ENCODE measurements around the gene LHX4.

- TF ChIP-seq TBL1XR1 (IDR thresholded peaks at IDR 0.05; ENCODE audit: borderline replicate concordance, low read length, partially characterized antibody) (no peak), JARID2 (CRISPR knock-in tag; IDR thresholded peaks at IDR 0.05; ENCODE audit: insufficient replicate concordance) (no peak), KAT2B (IDR thresholded peaks at IDR 0.05; ENCODE audit: borderline replicate concordance, low read depth, low read length) (no peak), SNAI1 (CRISPR knock-in tag; IDR thresholded peaks at IDR 0.05; ENCODE audit: borderline replicate concordance) (no peak), NFE2 (CRISPR knock-in tag; IDR thresholded peaks at IDR 0.05) (no peak), KDM6A (CRISPR knock-in tag; IDR thresholded peaks at IDR 0.05; ENCODE audit: low read depth) (no peak), SCMH1 (CRISPR knock-in tag; IDR thresholded peaks at IDR 0.05; ENCODE audit: borderline replicate concordance) (no peak)
- TF ChIP-seq, protein P1, sequence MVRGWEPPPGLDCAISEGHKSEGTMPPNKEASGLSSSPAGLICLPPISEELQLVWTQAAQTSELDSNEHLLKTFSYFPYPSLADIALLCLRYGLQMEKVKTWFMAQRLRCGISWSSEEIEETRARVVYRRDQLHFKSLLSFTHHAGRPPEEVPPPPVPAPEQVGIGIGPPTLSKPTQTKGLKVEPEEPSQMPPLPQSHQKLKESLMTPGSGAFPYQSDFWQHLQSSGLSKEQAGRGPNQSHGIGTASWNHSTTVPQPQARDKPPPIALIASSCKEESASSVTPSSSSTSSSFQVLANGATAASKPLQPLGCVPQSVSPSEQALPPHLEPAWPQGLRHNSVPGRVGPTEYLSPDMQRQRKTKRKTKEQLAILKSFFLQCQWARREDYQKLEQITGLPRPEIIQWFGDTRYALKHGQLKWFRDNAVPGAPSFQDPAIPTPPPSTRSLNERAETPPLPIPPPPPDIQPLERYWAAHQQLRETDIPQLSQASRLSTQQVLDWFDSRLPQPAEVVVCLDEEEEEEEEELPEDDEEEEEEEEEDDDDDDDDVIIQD (CRISPR knock-in tag; IDR thresholded peaks at IDR 0.05; ENCODE audit: low read depth): no peak
Measured at GRCh38 chr1:180218806-180219765, 11.0 kb upstream of the LHX4 start.
